GM23338 (cell line): ENCODE results near the gene ZNF555.

Experiments used
- CTCF ChIP-seq, 2 experiments: fragments of 200-600 bp in 1 of 2; sonication (generic) in 1 of 2; conservative IDR thresholded peaks; 2 replicates each; pipeline versions ENCODE4 v1.5.1 to v1.6.1; 2016 to 2017; ENCODE audit warnings: antibody characterized with exemption in 2 of 2, low read depth in 2 of 2, mild to moderate bottlenecking in 2 of 2, moderate library complexity in 1 of 2
- EZH2 ChIP-seq: fragments of 200-600 bp; sonication (generic); IDR thresholded peaks from one replicate; pipeline ENCODE4 v1.8.0; 2017; ENCODE audit warnings: antibody characterized with exemption, mild to moderate bottlenecking, low read depth; ENCODE audit not compliant: unreplicated experiment
- EZH2phosphoT487 ChIP-seq: fragments of 200-600 bp; sonication (generic); IDR thresholded peaks from one replicate; pipeline ENCODE4 v1.8.1; 2018; ENCODE audit warnings: antibody characterized with exemption; ENCODE audit not compliant: unreplicated experiment
- JUNB ChIP-seq: IDR thresholded peaks from one replicate; pipeline ENCODE4 v1.6.1; 2016; ENCODE audit warnings: antibody characterized with exemption; ENCODE audit not compliant: unreplicated experiment
- POLR2AphosphoS5 ChIP-seq: IDR thresholded peaks from 2 replicates; pipeline ENCODE4 v1.6.1; 2016; ENCODE audit warnings: antibody characterized with exemption, low read depth
- REST ChIP-seq: IDR thresholded peaks from one replicate; pipeline ENCODE4 v1.6.1; 2018; ENCODE audit warnings: antibody characterized with exemption; ENCODE audit not compliant: unreplicated experiment
- ZNF331 ChIP-seq: fragments of 250-450 bp; sonication (Bioruptor Pico); IDR thresholded peaks from 2 replicates; pipeline ENCODE4 v1.5.0; 2020; ENCODE audit warnings: low read depth, mild to moderate bottlenecking, moderate library complexity

- TF ChIP-seq REST (no peak), CTCF (conservative IDR thresholded peaks at IDR 0.05; ENCODE audit: low read depth in 2 of 2) (no peak), EZH2 (no peak), EZH2phosphoT487 (no peak), POLR2AphosphoS5 (no peak), ZNF331 (no peak), JUNB (no peak)
These were observed 35.9 kb upstream of the ZNF555 start for GRCh38 chr19:2805261-2805900.
